KBM-7 (cell line): Measurements from ENCODE around the gene PTPRC.

Experiments
- DNase-seq: peaks from one replicate; pipeline ENCODE4 v3.0.0-alpha.2; 2015
- in situ Hi-C: fragments of 300-500 bp; cut with MboI; formaldehyde crosslinking; loops from 2 replicates; pipeline ENCODE4 v1.14.3; 2020; ENCODE audit warnings: low sequenced_read_pairs, low pct_unique_long_range_greater_than_20kb, mixed read lengths

PTPRC gene

DNA sequence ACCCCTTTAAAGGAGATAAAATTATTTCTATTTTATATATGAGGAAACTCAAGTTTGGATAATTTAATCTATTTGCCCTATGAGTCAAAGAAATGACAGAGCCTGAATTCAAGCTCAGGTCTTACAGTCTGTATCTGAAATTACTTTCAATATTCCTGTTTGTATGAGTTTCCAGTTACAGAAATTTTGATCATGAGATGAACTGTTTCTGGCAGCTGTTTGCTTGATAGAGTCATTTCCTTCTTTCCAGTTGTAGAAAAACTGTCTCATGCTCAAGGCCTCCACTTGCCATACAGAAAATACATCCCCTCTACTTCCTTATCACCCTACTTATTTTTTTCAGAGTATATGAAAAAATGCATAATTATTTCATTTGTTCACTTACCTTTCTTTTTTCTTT lies 87.6 kb downstream of the PTPRC start:
- in situ Hi-C loops, result no loop called here
- DNase-seq, result no peak

DNA sequence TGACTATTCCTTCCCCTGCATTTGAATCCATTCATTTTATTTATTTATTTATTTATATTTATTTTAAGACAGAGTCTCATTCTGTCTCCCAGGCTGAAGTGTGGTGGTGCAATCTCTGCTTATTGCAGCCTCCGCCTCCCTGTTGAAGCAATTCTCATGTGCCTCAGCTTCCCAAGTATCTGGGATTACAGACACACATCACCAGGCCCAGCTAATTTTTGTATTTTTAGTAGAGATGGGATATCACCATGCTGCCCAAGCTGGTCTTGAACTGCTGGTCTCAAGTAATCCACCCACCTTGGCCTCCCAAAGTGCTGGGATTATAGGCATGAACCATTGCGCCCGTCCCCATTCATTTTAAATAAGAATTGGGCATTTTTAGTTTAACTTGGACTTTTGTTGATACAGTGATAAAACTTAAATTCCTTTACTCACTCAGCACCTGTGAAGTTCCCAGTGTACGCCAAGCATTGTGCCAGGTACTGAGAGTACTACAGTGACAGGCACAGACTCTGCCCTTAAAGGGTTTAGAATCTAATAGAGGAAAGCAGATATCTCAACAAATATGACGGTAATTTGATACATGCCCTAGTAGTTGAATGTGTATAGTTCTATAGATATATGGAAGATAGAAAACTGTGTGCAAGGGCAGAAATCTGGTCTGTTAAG lies 90.5 kb downstream of the PTPRC start:
- in situ Hi-C loops, result no loop called here
- DNase-seq, result no peak

DNA sequence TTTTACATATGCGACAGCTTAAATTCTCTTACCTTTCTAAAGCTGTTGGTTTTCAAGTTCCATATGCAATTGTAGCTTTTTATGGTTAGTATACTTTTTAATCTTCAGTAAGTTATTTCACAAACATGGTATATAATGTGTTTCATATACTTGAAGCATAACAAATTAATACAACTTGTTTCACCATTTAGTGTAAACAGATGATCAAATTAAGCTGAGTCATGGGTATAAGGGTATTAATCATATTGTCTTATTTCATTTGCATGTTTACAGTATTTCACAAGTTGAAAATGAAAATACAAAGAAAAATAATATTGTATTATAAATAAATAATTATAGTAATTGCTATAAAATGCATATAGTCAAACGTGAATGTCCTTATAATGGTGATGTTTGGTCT lies 92.1 kb downstream of the PTPRC start:
- in situ Hi-C loops, result no loop called here
- DNase-seq, result no peak

DNA sequence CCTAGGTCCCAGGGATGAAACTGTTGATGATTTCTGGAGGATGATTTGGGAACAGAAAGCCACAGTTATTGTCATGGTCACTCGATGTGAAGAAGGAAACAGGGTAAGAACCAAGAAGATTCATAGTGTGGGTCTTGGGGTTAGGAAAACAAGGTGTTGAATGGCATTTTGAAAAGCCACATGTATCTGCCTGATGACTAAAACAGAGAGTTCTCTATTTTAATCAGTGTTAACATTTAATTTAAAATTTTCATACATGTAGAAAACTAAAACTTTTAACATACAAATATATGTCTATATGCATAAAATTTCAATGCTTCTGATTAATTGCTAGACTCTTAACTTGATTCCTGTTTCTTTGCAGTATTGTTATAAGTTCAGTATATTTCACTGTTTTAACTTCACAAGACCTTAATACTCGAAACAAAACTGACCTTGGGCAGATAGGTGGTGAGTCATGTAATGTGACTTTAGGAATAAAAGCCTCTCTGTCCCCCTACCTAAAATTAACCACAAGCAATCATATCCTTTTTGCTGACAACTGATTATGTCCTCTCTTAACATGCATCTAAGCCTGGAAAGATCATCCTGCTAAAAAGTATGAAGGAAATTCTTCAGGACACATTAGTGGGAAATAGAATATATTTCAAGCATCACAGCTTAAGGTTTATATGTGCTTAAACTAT lies 95.6 kb downstream of the PTPRC start:
- in situ Hi-C loops, result no loop called here
- no peak for DNase-seq

DNA sequence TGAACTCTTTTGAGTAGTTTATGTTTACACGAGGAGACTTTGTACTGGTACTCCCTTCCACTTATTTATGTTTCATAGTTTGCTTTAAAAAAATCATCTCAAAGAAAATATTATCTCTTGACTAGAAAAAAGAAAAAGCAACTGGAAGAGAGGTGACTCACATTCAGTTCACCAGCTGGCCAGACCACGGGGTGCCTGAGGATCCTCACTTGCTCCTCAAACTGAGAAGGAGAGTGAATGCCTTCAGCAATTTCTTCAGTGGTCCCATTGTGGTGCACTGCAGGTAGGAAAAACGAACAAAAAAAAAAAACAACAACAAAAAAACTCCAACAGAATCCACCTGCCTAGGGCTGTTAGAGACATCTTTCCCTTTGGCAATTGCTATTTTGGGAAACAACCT lies 102.9 kb downstream of the PTPRC start:
- in situ Hi-C loops, result no loop called here
- no peak for DNase-seq

DNA sequence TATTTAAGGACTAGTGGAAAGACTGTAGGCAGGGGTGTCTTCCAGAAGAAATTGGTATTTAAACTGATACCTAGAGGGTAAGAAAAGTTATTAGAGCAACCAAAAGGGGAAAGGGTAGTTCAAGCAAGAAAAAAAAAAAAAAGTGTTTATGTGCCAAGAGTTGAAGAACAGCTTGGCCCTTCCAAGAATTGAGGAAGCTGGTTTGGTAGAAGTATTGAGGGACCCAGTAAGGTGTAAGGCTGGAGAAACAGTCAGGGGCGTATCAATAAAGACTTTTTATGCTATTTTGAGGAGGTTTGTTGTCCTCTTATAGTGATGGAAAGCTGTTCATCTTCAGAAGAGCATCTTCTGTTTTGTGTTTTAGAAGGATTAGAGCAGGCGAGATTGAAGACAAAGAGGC lies 108.3 kb downstream of the PTPRC start:
- DNase-seq, result peak; percentile 25

GRCh38 chr1:198749279-198749678 lies 110.4 kb downstream of the PTPRC start:
- DNase-seq, result no peak
- in situ Hi-C loops, result no loop called here

More for the DNA sequence above, 108.3 kb downstream of the PTPRC start:
- in situ Hi-C loops, result no loop called here

GRCh38 chr1:198750081-198750480 lies 111.2 kb downstream of the PTPRC start:
- DNase-seq, result no peak
- in situ Hi-C loops, result loop anchor here (25.0 kb wide), 2 partner anchors 712 to 787 kb away; no protein-coding TSS in a partner anchor

DNA sequence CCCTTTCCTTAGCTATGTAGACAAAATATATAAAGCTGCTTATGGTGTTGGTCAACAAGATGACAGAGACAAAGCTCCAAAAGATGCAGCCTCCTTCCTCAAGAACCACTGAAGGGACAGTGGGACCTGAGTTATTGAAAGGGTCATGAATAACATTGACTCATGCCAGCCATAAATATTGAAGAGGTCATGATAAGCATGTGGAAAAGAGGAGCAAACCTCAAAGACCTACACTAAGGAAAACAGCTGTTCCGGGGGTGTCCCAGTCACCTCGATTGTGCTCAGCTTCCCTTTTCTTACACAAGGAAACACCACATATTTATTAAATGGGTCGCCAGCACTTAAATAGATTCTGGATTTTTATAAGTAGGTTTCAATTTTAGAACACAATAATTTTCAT lies 112.9 kb downstream of the PTPRC start:
- in situ Hi-C loops, result loop anchor here (25.0 kb wide), 2 partner anchors 711 to 786 kb away; no protein-coding TSS in a partner anchor
- DNase-seq, result no peak

GRCh38 chr1:198754670-198755069 lies 115.8 kb downstream of the PTPRC start:
- no peak for DNase-seq
- in situ Hi-C loops, result loop anchor here (25.0 kb wide), 2 partner anchors 708 to 783 kb away; no protein-coding TSS in a partner anchor

- in situ Hi-C loops, result loop anchor here (25.0 kb wide), 2 partner anchors 707 to 782 kb away; no protein-coding TSS in a partner anchor
Observed at GRCh38 chr1:198755715-198756114, 116.9 kb downstream of the PTPRC start.

DNA sequence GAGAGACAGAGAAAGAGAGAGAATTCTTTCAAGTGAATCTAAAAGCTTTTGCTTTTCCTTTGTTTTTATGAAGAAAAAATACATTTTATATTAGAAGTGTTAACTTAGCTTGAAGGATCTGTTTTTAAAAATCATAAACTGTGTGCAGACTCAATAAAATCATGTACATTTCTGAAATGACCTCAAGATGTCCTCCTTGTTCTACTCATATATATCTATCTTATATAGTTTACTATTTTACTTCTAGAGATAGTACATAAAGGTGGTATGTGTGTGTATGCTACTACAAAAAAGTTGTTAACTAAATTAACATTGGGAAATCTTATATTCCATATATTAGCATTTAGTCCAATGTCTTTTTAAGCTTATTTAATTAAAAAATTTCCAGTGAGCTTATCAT lies 117.6 kb downstream of the PTPRC start:
- DNase-seq, result no peak
- in situ Hi-C loops, result loop anchor here (25.0 kb wide), 2 partner anchors 706 to 781 kb away; no protein-coding TSS in a partner anchor

More at GRCh38 chr1:198755715-198756114, 116.9 kb downstream of the PTPRC start:
- DNase-seq, result no peak

- in situ Hi-C loops, result loop anchor here (25.0 kb wide), 2 partner anchors 700 to 775 kb away; no protein-coding TSS in a partner anchor
Observed at GRCh38 chr1:198761859-198762616, 123.2 kb downstream of the PTPRC start.

DNA sequence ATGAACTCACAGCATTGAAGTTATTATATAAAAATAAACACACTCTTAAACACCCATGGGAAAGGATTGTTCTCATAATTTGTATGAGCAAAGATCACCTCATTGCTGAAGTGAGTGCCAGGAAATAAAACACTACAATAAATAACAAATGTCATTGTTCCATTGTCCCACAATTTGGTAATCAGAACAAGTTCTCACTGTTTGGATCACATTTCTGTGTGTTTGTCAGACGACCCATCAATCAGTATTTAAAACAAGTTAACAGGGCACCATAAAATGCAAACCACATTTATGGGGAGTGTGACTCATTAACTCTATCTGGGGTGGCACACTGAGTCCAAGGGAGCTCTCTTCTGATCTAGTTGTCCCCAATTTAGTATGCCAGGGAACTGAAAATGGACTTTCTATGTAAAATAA lies 124.5 kb downstream of the PTPRC start:
- peak; percentile 32 for DNase-seq
- in situ Hi-C loops, result loop anchor here (25.0 kb wide), 2 partner anchors 699 to 774 kb away; no protein-coding TSS in a partner anchor

More at GRCh38 chr1:198761859-198762616, 123.2 kb downstream of the PTPRC start:
- no peak for DNase-seq

- in situ Hi-C loops, result loop anchor here (25.0 kb wide), 2 partner anchors 698 to 773 kb away; no protein-coding TSS in a partner anchor
- no peak for DNase-seq
Observed at GRCh38 chr1:198764748-198765147, 125.9 kb downstream of the PTPRC start.

DNA sequence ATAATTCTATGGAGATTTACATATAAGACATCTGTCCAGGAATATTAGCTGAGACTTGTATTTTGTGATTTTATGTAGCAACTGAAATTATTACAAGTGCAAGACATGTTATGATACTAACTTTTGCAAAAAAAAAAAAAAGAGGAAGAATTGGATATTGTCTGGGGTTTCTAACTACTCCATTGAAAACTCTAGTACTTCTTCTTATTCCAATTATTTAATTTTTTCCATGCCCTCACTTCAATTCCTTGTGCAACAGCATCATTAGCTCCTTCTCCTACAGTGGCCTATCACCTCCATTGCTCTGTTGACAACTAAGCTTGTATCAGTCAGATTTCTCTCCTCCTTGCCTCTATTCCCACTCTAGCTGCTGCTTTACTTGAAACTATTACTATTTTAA lies 126.6 kb downstream of the PTPRC start:
- no peak for DNase-seq
- in situ Hi-C loops, result loop anchor here (25.0 kb wide), 2 partner anchors 697 to 772 kb away; no protein-coding TSS in a partner anchor

- in situ Hi-C loops, result loop anchor here (25.0 kb wide), 2 partner anchors 691 to 766 kb away; no protein-coding TSS in a partner anchor
- DNase-seq, result peak; percentile 78
Observed at GRCh38 chr1:198771563-198772153, 132.8 kb downstream of the PTPRC start.

DNA sequence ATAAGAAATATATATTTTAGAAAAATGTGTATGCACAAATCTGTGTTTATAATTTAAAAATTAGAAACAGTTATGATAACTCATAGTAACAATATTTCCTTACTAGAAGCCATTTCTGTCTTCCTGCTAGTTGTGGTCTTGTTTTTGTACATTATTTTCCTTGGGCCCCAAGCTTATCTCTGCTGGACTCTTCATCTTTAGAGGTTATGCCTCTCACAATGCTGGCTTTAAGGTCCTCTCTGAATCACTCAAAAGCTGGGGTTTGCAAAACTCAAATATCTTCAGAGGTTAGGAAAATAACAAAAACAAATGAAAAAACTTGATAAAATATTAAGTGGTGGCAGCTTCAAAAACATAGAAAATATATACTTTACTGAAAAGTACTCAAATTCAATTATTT lies 133.8 kb downstream of the PTPRC start:
- DNase-seq, result no peak
- in situ Hi-C loops, result loop anchor here (25.0 kb wide), 2 partner anchors 690 to 765 kb away; no protein-coding TSS in a partner anchor

DNA sequence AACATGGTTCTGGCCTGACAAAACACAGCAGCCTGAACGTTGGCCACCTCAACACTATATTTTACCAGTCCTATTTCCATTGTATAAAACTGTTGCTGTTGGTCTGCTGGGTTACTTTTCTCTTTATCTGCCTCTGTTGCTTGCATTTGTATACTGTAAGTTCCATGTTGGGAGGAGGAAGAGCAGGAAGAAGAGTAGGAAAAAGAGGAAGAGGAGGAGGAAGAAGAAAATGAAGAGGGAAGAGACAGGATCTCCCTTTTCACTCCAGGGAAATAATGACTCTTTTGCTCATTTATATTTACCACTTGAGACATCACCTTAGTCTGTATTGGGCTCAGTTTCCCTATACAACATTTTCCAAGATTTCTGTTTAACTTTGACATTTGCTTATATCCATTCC lies 134.2 kb downstream of the PTPRC start:
- in situ Hi-C loops, result loop anchor here (25.0 kb wide), 2 partner anchors 689 to 764 kb away; no protein-coding TSS in a partner anchor
- DNase-seq, result no peak
